OCI-LY1 (cell line): Measurements from ENCODE around the gene SERTAD4.
"Not testable (repeated sequence)": the region's sequence is repeated elsewhere in the genome, so short reads cannot be mapped to it uniquely, and the experiment has no call there.

Experiments used
- H2AFZ ChIP-seq: fragments of 200-600 bp; sonication (generic), shearing (Covaris generic); 2 replicates; pipeline ENCODE4 v1.6.0; 2014; ENCODE audit warnings: antibody characterized with exemption, mild to moderate bottlenecking, low read length
- H3F3A ChIP-seq: fragments of 200-600 bp; sonication (generic), shearing (Covaris generic); 2 replicates; pipeline ENCODE4 v1.6.0; 2014; ENCODE audit warnings: mild to moderate bottlenecking, antibody characterized with exemption, low read length, moderate library complexity; ENCODE audit not compliant: insufficient read depth
- H3K27ac ChIP-seq: fragments of 200-600 bp; sonication (generic); 2 replicates; pipeline ENCODE4 v1.5.1; 2014; ENCODE audit warnings: low read length, mixed run types, mild to moderate bottlenecking, low read depth; ENCODE audit not compliant: poor library complexity, severe bottlenecking
- H3K27me3 ChIP-seq: fragments of 200-600 bp; sonication (generic); 2 replicates; pipeline ENCODE4 v1.6.0; 2014; ENCODE audit warnings: antibody characterized with exemption, mild to moderate bottlenecking, low read length, moderate library complexity; ENCODE audit not compliant: insufficient read depth
- H3K36me3 ChIP-seq: fragments of 200-600 bp; sonication (generic); 2 replicates; pipeline ENCODE4 v1.6.1; 2014; ENCODE audit warnings: mild to moderate bottlenecking, antibody characterized with exemption, low read length, moderate library complexity, mixed read lengths; ENCODE audit not compliant: insufficient read depth
- H3K4me1 ChIP-seq: fragments of 200-600 bp; sonication (generic); 2 replicates; pipeline ENCODE4 v1.5.1; 2014; ENCODE audit warnings: mild to moderate bottlenecking, low read length, moderate library complexity; ENCODE audit not compliant: insufficient read depth, severe bottlenecking
- H3K4me2 ChIP-seq: fragments of 200-600 bp; sonication (generic), shearing (Covaris generic); 2 replicates; pipeline ENCODE4 v1.6.1; 2014; ENCODE audit warnings: low read length
- H3K4me3 ChIP-seq: fragments of 200-600 bp; sonication (generic); 2 replicates; pipeline ENCODE4 v1.5.1; 2014; ENCODE audit warnings: low read length, low read depth, mild to moderate bottlenecking, mixed read lengths; ENCODE audit not compliant: poor library complexity, severe bottlenecking
- H3K79me2 ChIP-seq: fragments of 200-600 bp; shearing (Covaris generic); 2 replicates; pipeline ENCODE4 v1.6.1; 2016; ENCODE audit warnings: mixed run types, low read length, mixed read lengths; ENCODE audit not compliant: insufficient read depth
- H3K9ac ChIP-seq: fragments of 200-600 bp; sonication (generic), shearing (Covaris generic); 2 replicates; pipeline ENCODE4 v1.6.1; 2014; ENCODE audit warnings: mild to moderate bottlenecking, low read length, mixed read lengths
- H3K9me2 ChIP-seq: fragments of 200-600 bp; sonication (generic), shearing (Covaris generic); 2 replicates; pipeline ENCODE4 v1.6.1; 2014; ENCODE audit warnings: low read depth, mild to moderate bottlenecking, low read length, mixed read lengths
- H3K9me3 ChIP-seq: fragments of 200-600 bp; shearing (Covaris generic); 2 replicates; pipeline ENCODE4 v1.6.1; 2014; ENCODE audit warnings: low read length, mixed read lengths
- H4K20me1 ChIP-seq: fragments of 200-600 bp; sonication (generic), shearing (Covaris generic); 2 replicates; pipeline ENCODE4 v1.6.0; 2016; ENCODE audit warnings: mild to moderate bottlenecking, low read length; ENCODE audit not compliant: insufficient read depth
- EZH2 ChIP-seq: fragments of 200-600 bp; sonication (generic), shearing (Covaris generic); IDR thresholded peaks from 2 replicates; pipeline ENCODE4 v1.8.0; 2017; ENCODE audit warnings: borderline replicate concordance, mixed run types, mild to moderate bottlenecking, antibody characterized with exemption, low read length, moderate library complexity, mixed read lengths
- TF ChIP-seq, protein P1 (sequence below): fragments of 200-600 bp; sonication (generic), shearing (Covaris generic); IDR thresholded peaks from 2 replicates; pipeline ENCODE4 v1.5.1; 2017; ENCODE audit warnings: mild to moderate bottlenecking, antibody characterized with exemption, low read length, moderate library complexity, mixed read lengths

Gene SERTAD4

DNA sequence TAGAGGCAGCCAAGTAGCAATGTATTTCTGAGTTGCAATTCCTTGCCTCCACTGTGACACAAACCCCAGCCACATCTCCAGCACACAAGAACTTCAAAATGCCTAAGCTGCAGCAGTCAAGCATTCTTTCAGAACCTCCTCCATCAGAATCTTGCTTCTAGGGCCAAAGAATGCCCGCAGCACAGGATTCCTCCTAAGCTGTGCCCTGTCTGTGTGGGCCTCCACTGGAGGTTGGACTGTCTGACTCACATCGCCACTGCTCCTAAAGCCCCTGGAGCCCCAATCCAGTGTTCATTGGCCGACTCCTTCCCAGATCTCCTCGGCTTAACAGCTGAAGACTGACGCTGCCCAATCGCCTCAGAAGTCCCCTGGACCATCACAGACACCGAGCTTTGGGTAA lies 43.2 kb upstream of the SERTAD4 start:
- no peaks in the 10 kb centered on the region for H3K9me3 ChIP-seq
- no peak overlapping the region for H3K27ac ChIP-seq
- H3K27me3 ChIP-seq, result no peaks in the 10 kb centered on the region
- H3K4me1 ChIP-seq, result no peaks in the 10 kb centered on the region
- H3K9ac ChIP-seq, result no peak overlapping the region
- no peaks in the 10 kb centered on the region for H3K36me3 ChIP-seq
- TF ChIP-seq EZH2, result no peak
- TF ChIP-seq, protein P1, sequence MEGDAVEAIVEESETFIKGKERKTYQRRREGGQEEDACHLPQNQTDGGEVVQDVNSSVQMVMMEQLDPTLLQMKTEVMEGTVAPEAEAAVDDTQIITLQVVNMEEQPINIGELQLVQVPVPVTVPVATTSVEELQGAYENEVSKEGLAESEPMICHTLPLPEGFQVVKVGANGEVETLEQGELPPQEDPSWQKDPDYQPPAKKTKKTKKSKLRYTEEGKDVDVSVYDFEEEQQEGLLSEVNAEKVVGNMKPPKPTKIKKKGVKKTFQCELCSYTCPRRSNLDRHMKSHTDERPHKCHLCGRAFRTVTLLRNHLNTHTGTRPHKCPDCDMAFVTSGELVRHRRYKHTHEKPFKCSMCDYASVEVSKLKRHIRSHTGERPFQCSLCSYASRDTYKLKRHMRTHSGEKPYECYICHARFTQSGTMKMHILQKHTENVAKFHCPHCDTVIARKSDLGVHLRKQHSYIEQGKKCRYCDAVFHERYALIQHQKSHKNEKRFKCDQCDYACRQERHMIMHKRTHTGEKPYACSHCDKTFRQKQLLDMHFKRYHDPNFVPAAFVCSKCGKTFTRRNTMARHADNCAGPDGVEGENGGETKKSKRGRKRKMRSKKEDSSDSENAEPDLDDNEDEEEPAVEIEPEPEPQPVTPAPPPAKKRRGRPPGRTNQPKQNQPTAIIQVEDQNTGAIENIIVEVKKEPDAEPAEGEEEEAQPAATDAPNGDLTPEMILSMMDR, result no peak
- H2AFZ ChIP-seq, result no peak overlapping the region
- no peak overlapping the region for H3K4me3 ChIP-seq
- H3K79me2 ChIP-seq, result no peaks in the 10 kb centered on the region
- H3F3A ChIP-seq, result no peaks in the 10 kb centered on the region
- H4K20me1 ChIP-seq, result no peaks in the 10 kb centered on the region
- no peaks in the 10 kb centered on the region for H3K9me2 ChIP-seq
- no peak overlapping the region for H3K4me2 ChIP-seq

DNA sequence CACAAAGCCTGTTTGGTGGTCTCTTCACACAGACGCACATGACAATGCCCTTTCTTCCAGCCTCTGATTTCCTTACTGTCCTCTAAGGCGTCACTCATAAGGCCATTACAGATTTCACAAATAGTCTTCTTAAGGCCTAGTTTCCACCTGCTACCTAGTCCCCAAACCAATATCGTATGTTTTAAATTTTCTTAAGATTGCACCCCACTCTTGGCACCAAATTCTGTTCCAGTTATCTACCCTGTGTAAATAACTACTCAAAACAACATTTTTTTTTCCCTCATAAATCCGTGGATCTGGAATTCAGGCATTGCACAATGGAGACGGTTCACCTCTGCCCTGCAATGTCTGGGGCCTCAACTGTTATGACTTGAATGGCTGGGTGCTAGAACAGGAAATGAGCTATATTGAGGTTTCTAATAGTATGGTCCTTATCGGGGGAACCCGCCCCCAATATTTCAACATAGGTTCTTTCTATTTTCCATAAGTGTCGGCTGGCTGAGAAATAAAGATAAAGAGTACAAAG lies 36.9 kb upstream of the SERTAD4 start:
- Histone ChIP-seq H3K4me2 (no peak overlapping the region), H2AFZ (no peak overlapping the region), H3K4me3 (no peak overlapping the region), H3K4me1 (no peaks in the 10 kb centered on the region), H4K20me1 (no peaks in the 10 kb centered on the region), H3K9me3 (no peaks in the 10 kb centered on the region), H3K79me2 (no peaks in the 10 kb centered on the region), H3K27ac (no peak overlapping the region), H3K9me2 (no peaks in the 10 kb centered on the region), H3K27me3 (no peaks in the 10 kb centered on the region), H3F3A (no peaks in the 10 kb centered on the region), H3K36me3 (no peaks in the 10 kb centered on the region; the same call in 1 of the 2 replicates), H3K9ac (no peak overlapping the region)
- no peak for TF ChIP-seq EZH2
- TF ChIP-seq, protein P1, result no peak

DNA sequence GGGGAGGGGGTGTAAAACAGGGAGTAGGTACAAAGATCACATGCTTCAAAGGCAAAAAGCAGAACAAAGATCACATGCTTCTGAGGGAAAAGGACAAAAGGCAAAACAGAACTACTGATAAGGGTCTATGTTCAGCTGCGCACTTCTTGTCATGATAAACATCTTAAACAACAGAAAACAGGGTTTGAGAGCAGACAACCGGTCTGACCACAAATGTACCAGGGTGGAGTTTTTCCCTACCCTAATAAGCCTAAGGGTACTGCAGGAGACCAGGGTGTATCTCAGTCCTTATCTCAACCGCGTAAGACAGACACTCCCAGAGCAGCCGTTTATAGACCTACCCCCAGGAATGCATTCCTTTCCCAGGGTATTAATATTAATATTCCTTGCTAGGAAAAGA lies 36.3 kb upstream of the SERTAD4 start:
- not testable (repeated sequence) for H3K27me3 ChIP-seq, H2AFZ ChIP-seq, H3K27ac ChIP-seq, H3K4me3 ChIP-seq, H3K4me1 ChIP-seq, H3K4me2 ChIP-seq, H3K9me3 ChIP-seq, H3K36me3 ChIP-seq, H4K20me1 ChIP-seq, H3K79me2 ChIP-seq, H3K9me2 ChIP-seq, H3K9ac ChIP-seq, H3F3A ChIP-seq

DNA sequence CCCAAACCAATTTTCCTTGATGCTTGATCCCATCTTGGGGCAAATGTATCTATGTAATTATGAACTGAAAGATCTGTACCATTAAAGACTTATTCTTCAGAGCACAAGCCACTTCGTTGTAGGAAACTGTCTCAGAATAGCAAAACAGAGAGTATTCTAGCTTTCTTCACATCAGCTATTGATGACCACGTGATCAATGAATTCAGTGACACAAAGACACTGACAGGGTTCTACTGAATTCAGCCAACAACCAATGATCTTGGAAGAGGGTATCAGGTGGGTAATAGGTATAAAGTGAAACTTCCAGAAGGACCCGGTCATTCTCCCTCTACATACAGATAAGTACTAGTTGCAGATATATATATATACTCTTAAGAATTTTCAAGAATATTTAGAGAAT lies 33.8 kb upstream of the SERTAD4 start:
- no peak overlapping the region for H2AFZ ChIP-seq
- no peak overlapping the region for H3K9ac ChIP-seq
- H3K9me2 ChIP-seq, result no peaks in the 10 kb centered on the region
- H3K36me3 ChIP-seq, result no peaks in the 10 kb centered on the region; the same call in 1 of the 2 replicates
- H3K4me1 ChIP-seq, result no peaks in the 10 kb centered on the region
- TF ChIP-seq, protein P1, result no peak
- TF ChIP-seq EZH2, result no peak
- no peaks in the 10 kb centered on the region for H3F3A ChIP-seq
- H3K9me3 ChIP-seq, result no peaks in the 10 kb centered on the region
- no peak overlapping the region for H3K4me3 ChIP-seq
- H3K27ac ChIP-seq, result no peak overlapping the region
- no peaks in the 10 kb centered on the region for H3K27me3 ChIP-seq
- no peaks in the 10 kb centered on the region for H4K20me1 ChIP-seq
- H3K4me2 ChIP-seq, result no peak overlapping the region
- H3K79me2 ChIP-seq, result no peaks in the 10 kb centered on the region
